Endodermal cell (in vitro differentiated cells): ENCODE results near the gene KRT76. TPM values are rescaled to one million over a fixed set of nuclear protein-coding genes. Genes with fewer than 3 reads are reported as not detected.

ENCODE experiments used
- DNase-seq: peaks from one replicate; pipeline ENCODE4 v3.0.0-alpha.2; 2017
- H3K27ac ChIP-seq: 2 replicates; pipeline ENCODE4 v1.5.1; 2013; ENCODE audit warnings: mild to moderate bottlenecking, low read depth, low read length, moderate library complexity
- H3K27me3 ChIP-seq: 2 replicates; pipeline ENCODE4 v1.6.1; 2013; ENCODE audit warnings: mild to moderate bottlenecking, low read length, moderate library complexity; ENCODE audit not compliant: insufficient read depth, control insufficient read depth, poor library complexity, severe bottlenecking
- H3K36me3 ChIP-seq: 2 replicates; pipeline ENCODE4 v1.7.0; 2013; ENCODE audit warnings: mild to moderate bottlenecking, low read length, moderate library complexity; ENCODE audit not compliant: control insufficient read depth, insufficient read depth
- H3K4me1 ChIP-seq: one replicate; pipeline ENCODE4 v1.7.0; 2013; ENCODE audit warnings: low read length; ENCODE audit not compliant: control insufficient read depth, insufficient read depth
- H3K4me3 ChIP-seq: 2 replicates; pipeline ENCODE4 v1.5.1; 2013; ENCODE audit warnings: mild to moderate bottlenecking, low read length, moderate library complexity
- H3K9ac ChIP-seq: 2 replicates; pipeline ENCODE4 v1.6.1; 2013; ENCODE audit warnings: mild to moderate bottlenecking, low read length, moderate library complexity; ENCODE audit not compliant: poor library complexity, severe bottlenecking; ENCODE audit errors: extremely low read depth
- H3K9me3 ChIP-seq: 2 replicates; pipeline ENCODE4 v1.6.1; 2013; ENCODE audit warnings: mild to moderate bottlenecking, low read length, moderate library complexity; ENCODE audit not compliant: control insufficient read depth
- H3K27ac Mint-ChIP-seq: 2 replicates; pipeline ENCODE4 v1.8.0; 2020; ENCODE audit warnings: mixed read lengths
- H3K27me3 Mint-ChIP-seq: 2 replicates; pipeline ENCODE4 v1.8.0; 2021; ENCODE audit warnings: mild to moderate bottlenecking, mixed read lengths; ENCODE audit not compliant: insufficient read depth
- H3K36me3 Mint-ChIP-seq: 2 replicates; pipeline ENCODE4 v1.8.0; 2020; ENCODE audit warnings: low read depth, mixed read lengths
- H3K4me1 Mint-ChIP-seq: 2 replicates; pipeline ENCODE4 v1.8.0; 2020; ENCODE audit warnings: mixed read lengths
- H3K4me3 Mint-ChIP-seq: 2 replicates; pipeline ENCODE4 v1.8.0; 2020; ENCODE audit warnings: mild to moderate bottlenecking, moderate library complexity, mixed read lengths
- H3K9me3 Mint-ChIP-seq: 2 replicates; pipeline ENCODE4 v1.8.0; 2020; ENCODE audit warnings: mild to moderate bottlenecking, mixed read lengths
- WGBS, 2 experiments: methylation state at CpG; one replicate each; pipeline versions ENCODE4 v1.1.5 to v1.1.7; 2013; ENCODE audit warnings: missing lambda C conversion rate in 2 of 2, mixed read lengths in 1 of 2; ENCODE audit not compliant: insufficient coverage in 1 of 2, insufficient read length in 1 of 2; 5-methylcytosine and 5-hydroxymethylcytosine counted together
- total RNA-seq, 2 donors: library from RNA; stranded (reverse); fragmentation: NEBNext Ultra II Directional in 1 of 2; extraction: Animal tissue kit (Norgen Biotek cat#: 25700) in 1 of 2; gene quantifications; 2 replicates in 1 of 2; 3 replicates in 1 of 2; pipeline ENCODE4 v1.2.1, GENCODE V29; 2021
- TF ChIP-seq, protein P1 (sequence below): fragments of 200-600 bp; sonication (generic); conservative IDR thresholded peaks from 2 replicates; pipeline ENCODE4 v1.5.0; 2021; ENCODE audit warnings: antibody characterized with exemption, mild to moderate bottlenecking

Gene KRT76
- total RNA-seq, 2 donors from 2014 or later = not detected

GRCh38 chr12:52742822-52743457 is 34.2 kb downstream of the KRT76 start:
- WGBS, 2 experiments = 73 to 80% methylated on average over 1 to 3 of the region's 3 CpGs
- Histone ChIP-seq H3K27ac (no peak overlapping the region), H3K27me3 (peaks cover 63% of the 10 kb centered on the region), H3K4me1 (no peaks in the 10 kb centered on the region), H3K4me3 (no peak overlapping the region), H3K9me3 (no peaks in the 10 kb centered on the region), H3K9ac (no peak overlapping the region), H3K36me3 (no peaks in the 10 kb centered on the region)
- no peak overlapping the region for H3K27ac Mint-ChIP-seq
- H3K4me1 Mint-ChIP-seq = no peaks in the 10 kb centered on the region
- no peak overlapping the region for H3K4me3 Mint-ChIP-seq
- H3K27me3 Mint-ChIP-seq = peaks cover 40% of the 10 kb centered on the region
- no peak for DNase-seq
- no peaks in the 10 kb centered on the region for H3K36me3 Mint-ChIP-seq
- no peaks in the 10 kb centered on the region for H3K9me3 Mint-ChIP-seq
- TF ChIP-seq, protein P1, sequence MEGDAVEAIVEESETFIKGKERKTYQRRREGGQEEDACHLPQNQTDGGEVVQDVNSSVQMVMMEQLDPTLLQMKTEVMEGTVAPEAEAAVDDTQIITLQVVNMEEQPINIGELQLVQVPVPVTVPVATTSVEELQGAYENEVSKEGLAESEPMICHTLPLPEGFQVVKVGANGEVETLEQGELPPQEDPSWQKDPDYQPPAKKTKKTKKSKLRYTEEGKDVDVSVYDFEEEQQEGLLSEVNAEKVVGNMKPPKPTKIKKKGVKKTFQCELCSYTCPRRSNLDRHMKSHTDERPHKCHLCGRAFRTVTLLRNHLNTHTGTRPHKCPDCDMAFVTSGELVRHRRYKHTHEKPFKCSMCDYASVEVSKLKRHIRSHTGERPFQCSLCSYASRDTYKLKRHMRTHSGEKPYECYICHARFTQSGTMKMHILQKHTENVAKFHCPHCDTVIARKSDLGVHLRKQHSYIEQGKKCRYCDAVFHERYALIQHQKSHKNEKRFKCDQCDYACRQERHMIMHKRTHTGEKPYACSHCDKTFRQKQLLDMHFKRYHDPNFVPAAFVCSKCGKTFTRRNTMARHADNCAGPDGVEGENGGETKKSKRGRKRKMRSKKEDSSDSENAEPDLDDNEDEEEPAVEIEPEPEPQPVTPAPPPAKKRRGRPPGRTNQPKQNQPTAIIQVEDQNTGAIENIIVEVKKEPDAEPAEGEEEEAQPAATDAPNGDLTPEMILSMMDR = no peak

DNA sequence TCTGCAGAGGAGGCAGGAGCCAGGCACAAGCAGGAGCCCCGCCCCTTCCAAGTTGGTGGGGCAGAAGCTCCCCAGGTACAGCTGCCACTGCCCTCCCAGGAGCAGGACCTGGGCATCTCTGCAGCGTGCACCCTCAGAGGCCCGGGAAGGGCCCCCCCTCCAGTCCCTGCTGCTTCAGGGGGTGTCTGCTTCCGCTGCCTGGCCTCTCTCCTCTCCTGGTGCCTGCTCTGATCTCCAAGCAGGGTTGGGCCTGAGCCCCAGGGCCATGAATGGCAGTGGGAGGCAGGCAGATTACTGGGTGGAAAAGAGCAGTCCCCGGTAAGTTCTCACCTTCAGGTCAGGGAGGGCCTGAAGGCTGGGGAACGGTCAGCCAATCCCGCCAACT is 35.0 kb downstream of the KRT76 start:
- H3K27me3 Mint-ChIP-seq = peaks cover 40% of the 10 kb centered on the region
- 83% methylated on average over 6 of the region's 7 CpGs; no CpG with 5 or more reads in 1 of the 2 experiments for WGBS, 2 experiments

GRCh38 chr12:52741375-52742195 is 35.6 kb downstream of the KRT76 start:
- H3K4me1 ChIP-seq = no peaks in the 10 kb centered on the region
- Mint-ChIP-seq H3K27ac (no peak overlapping the region), H3K9me3 (no peaks in the 10 kb centered on the region), H3K4me1 (no peaks in the 10 kb centered on the region), H3K4me3 (no peak overlapping the region), H3K36me3 (no peaks in the 10 kb centered on the region), H3K27me3 (peaks cover 41% of the 10 kb centered on the region)
- no peaks in the 10 kb centered on the region for H3K36me3 ChIP-seq
- TF ChIP-seq, protein P1 = no peak
- DNase-seq = peak; percentile 97
- no peak overlapping the region for H3K9ac ChIP-seq
- no peak overlapping the region for H3K27ac ChIP-seq
- peaks cover 58% of the 10 kb centered on the region for H3K27me3 ChIP-seq
- WGBS, 2 experiments = 24 to 27% methylated on average over 16 of the region's 16 CpGs
- H3K4me3 ChIP-seq = no peak overlapping the region
- no peaks in the 10 kb centered on the region for H3K9me3 ChIP-seq

More for the DNA sequence above, 35.0 kb downstream of the KRT76 start:
- H3K4me3 ChIP-seq = no peak overlapping the region
- no peak overlapping the region for H3K27ac Mint-ChIP-seq
- no peaks in the 10 kb centered on the region for H3K36me3 Mint-ChIP-seq
- no peaks in the 10 kb centered on the region for H3K4me1 ChIP-seq
- TF ChIP-seq, protein P1 = no peak
- DNase-seq = no peak
- H3K9me3 Mint-ChIP-seq = no peaks in the 10 kb centered on the region
- H3K36me3 ChIP-seq = no peaks in the 10 kb centered on the region
- H3K9ac ChIP-seq = no peak overlapping the region
- H3K27me3 ChIP-seq = peaks cover 61% of the 10 kb centered on the region
- H3K9me3 ChIP-seq = no peaks in the 10 kb centered on the region
- H3K4me3 Mint-ChIP-seq = no peak overlapping the region
- no peak overlapping the region for H3K27ac ChIP-seq
- H3K4me1 Mint-ChIP-seq = no peaks in the 10 kb centered on the region
